ENCODE data around the gene RIMBP2.
"Not testable (repeated sequence)": the region's sequence is repeated elsewhere in the genome, so short reads cannot be mapped to it uniquely, and the experiment has no call there.

The RIMBP2 gene

GRCh38 chr12:130611026-130611905 is 104.8 kb downstream of the RIMBP2 start:
- in situ Hi-C loops (cut with HindIII; ENCODE audit: low sequenced_read_pairs), result no loop called here

- in situ Hi-C loops (cut with HindIII; ENCODE audit: low sequenced_read_pairs), result no loop called here
These were observed 106.1 kb downstream of the RIMBP2 start for GRCh38 chr12:130609966-130610365.

DNA sequence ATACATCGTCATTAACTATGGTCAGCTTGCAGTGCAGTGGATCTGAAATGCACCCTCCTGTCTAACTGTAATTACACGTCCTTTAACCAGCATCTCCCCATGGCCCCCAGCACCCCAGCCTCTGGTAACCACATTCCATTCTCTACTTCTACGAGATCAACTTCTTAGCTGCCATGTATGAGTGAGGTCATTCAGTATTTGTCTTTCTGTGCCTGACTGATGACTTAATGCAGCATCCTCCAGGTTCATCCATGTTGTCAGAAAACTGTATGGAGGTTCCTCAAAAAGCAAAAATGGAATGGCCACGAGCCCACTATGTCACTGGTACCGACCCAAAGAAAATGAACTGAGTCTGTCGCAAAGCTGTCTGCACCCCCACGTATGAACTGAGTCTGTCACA is 107.3 kb downstream of the RIMBP2 start:
- in situ Hi-C loops (cut with HindIII; ENCODE audit: low sequenced_read_pairs), result no loop called here

DNA sequence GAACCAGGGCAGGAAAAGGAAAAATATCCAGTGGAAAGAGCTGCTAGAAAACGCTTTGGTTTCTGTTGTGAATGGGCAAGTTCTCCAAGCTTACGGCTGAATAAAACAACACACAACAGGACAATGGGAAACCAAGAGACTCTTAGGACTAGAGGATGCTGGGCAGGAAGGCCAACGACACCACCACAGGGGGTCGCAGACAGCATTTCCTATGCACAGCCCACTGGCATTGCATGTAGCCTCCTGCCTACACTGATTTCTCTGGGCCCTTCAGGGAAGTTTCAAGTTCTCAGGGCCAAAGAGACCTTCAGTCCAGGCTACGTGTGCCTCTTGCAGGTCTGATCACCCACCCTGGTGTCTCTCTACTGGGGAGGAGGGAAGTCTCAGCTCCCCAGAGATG is 108.0 kb downstream of the RIMBP2 start:
- in situ Hi-C loops (cut with HindIII; ENCODE audit: low sequenced_read_pairs), result no loop called here

DNA sequence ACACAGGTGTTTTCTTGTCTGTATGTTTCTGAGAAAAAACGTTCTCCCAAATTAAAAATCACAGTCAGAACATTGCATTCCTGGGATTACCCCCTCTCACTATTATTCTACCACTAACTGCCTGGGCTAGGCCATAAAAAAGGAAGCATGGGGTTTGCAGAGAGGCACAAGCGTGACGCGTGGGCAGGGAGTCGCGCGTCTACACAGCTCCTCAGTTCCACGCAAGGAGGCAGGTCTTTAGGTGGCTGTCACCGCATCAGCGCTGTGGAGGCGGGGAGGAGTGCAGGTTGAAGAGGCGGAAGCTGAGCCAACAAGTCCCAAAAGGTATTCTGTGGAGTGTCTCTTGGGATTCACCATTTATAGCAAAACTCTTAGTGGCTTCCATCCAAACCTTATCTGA is 109.9 kb downstream of the RIMBP2 start:
- in situ Hi-C loops (cut with HindIII; ENCODE audit: low sequenced_read_pairs), result no loop called here

- in situ Hi-C loops (cut with HindIII; ENCODE audit: low sequenced_read_pairs), result no loop called here
These were observed 112.6 kb downstream of the RIMBP2 start for GRCh38 chr12:130603396-130603965.

- in situ Hi-C loops (cut with HindIII; ENCODE audit: low sequenced_read_pairs), result no loop called here
These were observed 113.8 kb downstream of the RIMBP2 start for GRCh38 chr12:130602251-130602650.

DNA sequence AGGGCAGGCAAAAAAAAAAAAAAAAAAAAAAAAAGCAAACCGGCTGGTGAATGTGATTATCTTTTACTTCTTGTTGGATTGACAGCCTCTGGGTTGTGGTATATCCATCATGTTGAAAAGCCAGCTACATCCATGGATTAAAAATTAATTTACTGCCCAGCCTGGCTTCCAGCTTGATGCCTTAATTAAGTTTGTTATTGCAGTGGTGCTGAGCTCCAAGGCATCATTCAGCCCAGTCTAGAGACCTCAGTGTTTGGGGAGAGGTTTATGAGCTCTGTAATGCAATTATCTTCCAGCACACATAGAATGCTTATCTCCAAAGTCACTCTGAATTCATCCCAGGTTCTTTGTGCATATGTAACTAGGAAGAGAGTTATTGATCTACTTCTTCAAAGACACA is 114.8 kb downstream of the RIMBP2 start:
- in situ Hi-C loops (cut with HindIII; ENCODE audit: low sequenced_read_pairs), result no loop called here

- in situ Hi-C loops (cut with HindIII; ENCODE audit: low sequenced_read_pairs), result no loop called here
These were observed 119.9 kb downstream of the RIMBP2 start for GRCh38 chr12:130596241-130596640.

- in situ Hi-C loops (cut with HindIII; ENCODE audit: low sequenced_read_pairs), result no loop called here
These were observed 120.5 kb downstream of the RIMBP2 start for GRCh38 chr12:130595566-130595965.

DNA sequence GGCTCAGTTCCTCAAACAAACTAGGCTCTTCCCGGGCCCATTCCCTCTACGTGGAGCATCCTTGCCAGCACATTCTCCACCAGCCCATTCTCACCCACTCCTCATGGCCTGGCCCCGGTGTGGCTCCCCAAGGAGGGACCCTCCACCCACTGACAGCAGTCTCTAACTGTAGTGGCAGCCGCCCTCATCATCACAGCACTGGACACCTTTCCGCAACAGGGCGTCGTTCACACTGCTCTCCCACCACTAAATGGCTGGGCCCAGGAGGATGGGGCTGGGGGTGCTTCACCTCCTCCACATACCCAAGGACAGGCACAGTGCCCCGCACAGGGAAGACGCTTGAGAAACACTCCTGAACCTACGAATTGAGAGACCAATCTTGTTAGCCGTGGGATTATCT is 123.0 kb downstream of the RIMBP2 start:
- in situ Hi-C loops (cut with HindIII; ENCODE audit: low sequenced_read_pairs), result no loop called here

DNA sequence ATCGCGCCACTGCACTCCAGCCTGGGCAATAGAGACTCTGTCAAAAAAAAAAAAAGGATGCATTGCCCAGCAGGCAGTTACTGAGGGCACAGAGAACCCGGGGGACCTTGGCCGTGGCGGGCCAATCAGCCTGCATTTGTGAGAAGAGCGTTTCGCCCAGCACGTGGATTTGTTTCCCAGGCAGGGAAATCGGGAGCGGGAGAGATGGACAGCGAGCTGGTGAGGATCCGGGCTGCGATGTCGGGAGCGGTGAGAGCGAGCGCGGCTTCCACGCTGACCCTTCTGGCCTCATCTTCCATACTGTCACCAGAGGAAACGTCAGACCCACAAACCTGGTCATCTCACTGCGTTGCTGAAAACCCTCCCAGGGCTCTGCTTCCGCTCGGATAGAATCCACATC is 123.5 kb downstream of the RIMBP2 start:
- in situ Hi-C loops (cut with HindIII; ENCODE audit: low sequenced_read_pairs), result no loop called here

- in situ Hi-C loops (cut with HindIII; ENCODE audit: low sequenced_read_pairs), result no loop called here
These were observed 124.4 kb downstream of the RIMBP2 start for GRCh38 chr12:130591736-130592135.

DNA sequence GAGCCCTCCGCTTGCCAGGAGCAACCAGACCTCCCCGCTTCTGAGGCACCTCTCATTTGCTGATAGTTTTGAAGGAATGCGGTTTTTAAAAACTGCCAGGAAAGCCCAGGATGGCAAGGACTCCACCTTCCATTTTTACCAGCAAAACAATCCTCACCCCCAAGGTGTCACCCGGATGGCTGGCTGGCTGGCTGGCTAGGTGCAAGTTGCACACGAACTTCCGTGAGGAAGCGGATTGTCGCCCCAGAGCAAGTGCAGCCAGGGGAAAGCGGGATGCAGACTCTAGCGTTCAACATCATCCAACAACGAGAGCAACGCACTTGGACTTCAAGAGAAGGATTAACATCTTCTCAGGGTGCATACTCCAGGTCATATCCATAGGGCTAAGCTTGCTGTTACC is 125.4 kb downstream of the RIMBP2 start:
- in situ Hi-C loops (cut with HindIII; ENCODE audit: low sequenced_read_pairs), result no loop called here

DNA sequence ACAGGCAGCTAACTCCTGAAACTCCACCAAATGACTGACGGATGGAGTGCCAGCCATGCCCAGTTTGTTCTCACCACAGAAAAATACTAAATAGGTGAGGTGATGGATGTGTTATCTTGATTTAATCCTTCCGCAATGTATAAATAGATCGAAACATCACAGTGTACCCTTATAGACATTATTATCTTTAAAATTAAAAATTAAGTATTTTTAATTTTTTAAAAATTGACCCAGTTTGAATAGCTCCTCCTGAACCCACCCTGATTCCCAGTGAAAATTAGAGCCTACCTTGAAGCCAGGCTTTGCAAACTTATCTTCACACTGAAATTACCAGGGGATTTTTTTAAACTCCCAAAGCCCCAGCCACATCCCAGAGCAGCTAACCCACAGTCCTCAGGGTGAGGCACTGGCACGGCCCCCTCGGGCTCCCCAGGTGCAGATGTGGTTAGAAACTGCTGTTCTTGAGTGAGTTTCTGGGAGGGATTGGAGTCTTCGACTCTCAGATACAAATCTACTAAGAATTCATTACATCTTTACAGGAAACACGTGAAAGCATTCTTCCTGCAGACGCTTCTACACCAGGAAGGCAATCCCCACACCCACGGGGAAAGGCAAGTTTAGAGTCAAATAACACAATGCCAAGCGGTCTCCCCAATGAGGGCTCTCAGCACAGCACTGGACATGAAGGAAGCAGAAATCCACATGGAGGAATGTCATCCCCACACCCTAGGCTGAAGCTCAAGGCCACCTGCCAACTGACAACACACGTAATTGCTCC is 126.4 kb downstream of the RIMBP2 start:
- in situ Hi-C loops (cut with HindIII; ENCODE audit: low sequenced_read_pairs), result no loop called here

GRCh38 chr12:130588696-130589539 is 127.2 kb downstream of the RIMBP2 start:
- in situ Hi-C loops (cut with HindIII; ENCODE audit: low sequenced_read_pairs), result no loop called here

- in situ Hi-C loops (cut with HindIII; ENCODE audit: low sequenced_read_pairs), result no loop called here
These were observed 128.1 kb downstream of the RIMBP2 start for GRCh38 chr12:130587966-130588365.

- in situ Hi-C loops (cut with HindIII; ENCODE audit: low sequenced_read_pairs), result not testable (repeated sequence)
These were observed 131.6 kb downstream of the RIMBP2 start for GRCh38 chr12:130584475-130584874.

DNA sequence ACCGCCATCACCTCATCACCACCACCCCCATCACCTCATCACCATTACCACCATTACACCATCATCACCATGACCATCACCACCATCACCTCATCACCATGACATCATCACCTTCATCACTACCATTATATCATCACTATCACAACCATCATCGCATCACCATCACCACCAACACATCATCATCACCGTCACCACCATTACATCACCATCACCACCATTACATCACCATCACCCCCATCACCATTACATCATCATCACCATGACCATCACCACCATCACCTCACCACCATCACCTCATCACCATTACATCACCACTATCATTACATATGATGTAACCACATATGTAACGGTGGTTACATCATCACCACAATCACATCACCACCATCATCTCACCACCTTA is 132.3 kb downstream of the RIMBP2 start:
- in situ Hi-C loops (cut with HindIII; ENCODE audit: low sequenced_read_pairs), result no loop called here

DNA sequence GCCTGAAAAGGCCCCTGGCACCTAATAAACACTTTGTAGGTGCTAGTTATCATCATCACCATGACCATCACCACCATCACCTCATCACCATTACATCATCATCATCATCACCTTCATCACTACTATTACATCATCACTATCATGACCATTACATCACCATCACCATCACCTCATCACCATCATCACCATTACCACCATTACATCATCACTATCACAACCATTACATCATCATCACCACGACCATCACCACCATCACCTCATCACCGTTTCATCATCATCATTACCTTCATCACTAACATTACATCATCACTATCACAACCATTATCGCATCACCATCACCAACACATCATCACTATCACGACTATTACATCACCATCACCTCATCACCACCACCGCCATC is 132.8 kb downstream of the RIMBP2 start:
- in situ Hi-C loops (cut with HindIII; ENCODE audit: low sequenced_read_pairs), result no loop called here

- in situ Hi-C loops (cut with HindIII; ENCODE audit: low sequenced_read_pairs), result no loop called here
These were observed 133.8 kb downstream of the RIMBP2 start for GRCh38 chr12:130582286-130582685.
